Activated T-cell treated with anti-CD3 and anti-CD28 coated beads for 24 hours (primary cell): ENCODE data around the gene ARF1.

ENCODE experiments used
- DNase-seq: peaks from one replicate; pipeline ENCODE4 v3.0.0-alpha.2; 2020; ENCODE audit warnings: low read depth

Gene ARF1

DNA sequence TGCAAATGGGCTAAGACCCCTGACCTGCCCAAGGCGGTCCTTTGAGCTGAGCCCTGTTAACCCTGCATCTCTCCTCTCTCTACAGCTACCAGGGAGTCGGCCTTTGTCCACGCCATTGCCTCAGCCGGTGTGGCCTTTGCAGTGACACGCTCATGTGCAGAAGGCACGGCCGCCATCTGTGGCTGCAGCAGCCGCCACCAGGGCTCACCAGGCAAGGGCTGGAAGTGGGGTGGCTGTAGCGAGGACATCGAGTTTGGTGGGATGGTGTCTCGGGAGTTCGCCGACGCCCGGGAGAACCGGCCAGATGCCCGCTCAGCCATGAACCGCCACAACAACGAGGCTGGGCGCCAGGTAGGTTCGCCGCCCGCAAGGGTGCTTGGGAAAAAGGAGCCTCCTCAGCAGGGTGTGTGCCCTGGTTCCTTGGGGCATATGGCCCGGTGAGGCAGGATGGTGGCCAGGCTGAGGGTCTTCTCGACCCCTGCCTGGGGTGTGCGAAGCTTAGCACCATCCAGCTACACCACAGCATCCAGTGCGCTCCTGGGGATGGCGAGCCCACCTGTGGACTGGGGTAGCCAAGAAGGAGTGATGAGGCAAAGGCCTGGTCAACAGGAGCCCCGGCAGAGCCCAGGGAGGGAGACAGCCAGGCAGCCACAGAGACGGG, 31.8 kb upstream of the ARF1 start:
- no peak for DNase-seq

DNA sequence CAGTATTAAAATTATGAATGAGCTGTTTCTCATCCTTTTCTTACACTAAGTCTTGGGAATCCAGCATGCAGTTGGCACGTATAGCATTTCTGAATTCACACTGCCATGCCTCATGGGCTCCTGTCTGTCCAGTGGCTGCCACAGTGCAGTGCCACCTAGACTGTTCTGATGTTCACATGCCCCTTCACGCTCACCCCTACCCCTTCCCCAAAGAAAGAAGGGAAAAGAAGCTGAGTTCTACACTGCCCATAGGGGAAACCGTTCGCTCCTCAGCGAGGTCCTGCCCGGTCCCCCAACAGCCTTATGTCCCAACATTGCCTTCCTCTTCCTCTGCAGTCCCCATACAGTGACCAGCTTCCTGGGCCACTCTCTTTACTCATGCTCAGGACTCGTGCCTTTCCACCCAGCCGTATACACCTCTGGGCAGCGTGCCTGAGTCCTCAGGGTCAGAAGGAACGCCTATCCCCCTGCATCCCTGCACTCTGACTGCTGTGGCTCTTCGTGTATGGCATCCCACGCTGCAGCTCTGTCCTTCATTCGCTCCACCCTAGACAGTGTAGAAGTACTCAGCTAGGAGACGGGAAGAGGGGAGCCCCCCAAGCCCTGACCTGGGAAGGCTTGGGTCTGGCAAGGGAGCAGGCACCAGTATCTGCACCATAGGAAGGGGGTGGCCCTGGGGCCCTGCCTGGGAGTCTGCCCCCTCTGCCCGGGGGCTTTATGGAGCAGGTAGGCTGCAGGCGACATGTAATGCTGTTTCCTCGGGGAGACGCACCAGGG, 24.1 kb upstream of the ARF1 start:
- no peak for DNase-seq

DNA sequence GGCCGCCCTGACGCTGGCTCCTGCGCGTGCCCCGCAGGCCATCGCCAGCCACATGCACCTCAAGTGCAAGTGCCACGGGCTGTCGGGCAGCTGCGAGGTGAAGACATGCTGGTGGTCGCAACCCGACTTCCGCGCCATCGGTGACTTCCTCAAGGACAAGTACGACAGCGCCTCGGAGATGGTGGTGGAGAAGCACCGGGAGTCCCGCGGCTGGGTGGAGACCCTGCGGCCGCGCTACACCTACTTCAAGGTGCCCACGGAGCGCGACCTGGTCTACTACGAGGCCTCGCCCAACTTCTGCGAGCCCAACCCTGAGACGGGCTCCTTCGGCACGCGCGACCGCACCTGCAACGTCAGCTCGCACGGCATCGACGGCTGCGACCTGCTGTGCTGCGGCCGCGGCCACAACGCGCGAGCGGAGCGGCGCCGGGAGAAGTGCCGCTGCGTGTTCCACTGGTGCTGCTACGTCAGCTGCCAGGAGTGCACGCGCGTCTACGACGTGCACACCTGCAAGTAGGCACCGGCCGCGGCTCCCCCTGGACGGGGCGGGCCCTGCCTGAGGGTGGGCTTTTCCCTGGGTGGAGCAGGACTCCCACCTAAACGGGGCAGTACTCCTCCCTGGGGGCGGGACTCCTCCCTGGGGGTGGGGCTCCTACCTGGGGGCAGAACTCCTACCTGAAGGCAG, 23.4 kb upstream of the ARF1 start:
- no peak for DNase-seq

DNA sequence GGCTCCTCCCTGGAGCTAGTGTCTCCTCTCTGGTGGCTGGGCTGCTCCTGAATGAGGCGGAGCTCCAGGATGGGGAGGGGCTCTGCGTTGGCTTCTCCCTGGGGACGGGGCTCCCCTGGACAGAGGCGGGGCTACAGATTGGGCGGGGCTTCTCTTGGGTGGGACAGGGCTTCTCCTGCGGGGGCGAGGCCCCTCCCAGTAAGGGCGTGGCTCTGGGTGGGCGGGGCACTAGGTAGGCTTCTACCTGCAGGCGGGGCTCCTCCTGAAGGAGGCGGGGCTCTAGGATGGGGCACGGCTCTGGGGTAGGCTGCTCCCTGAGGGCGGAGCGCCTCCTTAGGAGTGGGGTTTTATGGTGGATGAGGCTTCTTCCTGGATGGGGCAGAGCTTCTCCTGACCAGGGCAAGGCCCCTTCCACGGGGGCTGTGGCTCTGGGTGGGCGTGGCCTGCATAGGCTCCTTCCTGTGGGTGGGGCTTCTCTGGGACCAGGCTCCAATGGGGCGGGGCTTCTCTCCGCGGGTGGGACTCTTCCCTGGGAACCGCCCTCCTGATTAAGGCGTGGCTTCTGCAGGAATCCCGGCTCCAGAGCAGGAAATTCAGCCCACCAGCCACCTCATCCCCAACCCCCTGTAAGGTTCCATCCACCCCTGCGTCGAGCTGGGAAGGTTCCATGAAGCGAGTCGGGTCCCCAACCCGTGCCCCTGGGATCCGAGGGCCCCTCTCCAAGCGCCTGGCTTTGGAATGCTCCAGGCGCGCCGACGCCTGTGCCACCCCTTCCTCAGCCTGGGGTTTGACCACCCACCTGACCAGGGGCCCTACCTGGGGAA, 22.7 kb upstream of the ARF1 start:
- peak; percentile 42 for DNase-seq

DNA sequence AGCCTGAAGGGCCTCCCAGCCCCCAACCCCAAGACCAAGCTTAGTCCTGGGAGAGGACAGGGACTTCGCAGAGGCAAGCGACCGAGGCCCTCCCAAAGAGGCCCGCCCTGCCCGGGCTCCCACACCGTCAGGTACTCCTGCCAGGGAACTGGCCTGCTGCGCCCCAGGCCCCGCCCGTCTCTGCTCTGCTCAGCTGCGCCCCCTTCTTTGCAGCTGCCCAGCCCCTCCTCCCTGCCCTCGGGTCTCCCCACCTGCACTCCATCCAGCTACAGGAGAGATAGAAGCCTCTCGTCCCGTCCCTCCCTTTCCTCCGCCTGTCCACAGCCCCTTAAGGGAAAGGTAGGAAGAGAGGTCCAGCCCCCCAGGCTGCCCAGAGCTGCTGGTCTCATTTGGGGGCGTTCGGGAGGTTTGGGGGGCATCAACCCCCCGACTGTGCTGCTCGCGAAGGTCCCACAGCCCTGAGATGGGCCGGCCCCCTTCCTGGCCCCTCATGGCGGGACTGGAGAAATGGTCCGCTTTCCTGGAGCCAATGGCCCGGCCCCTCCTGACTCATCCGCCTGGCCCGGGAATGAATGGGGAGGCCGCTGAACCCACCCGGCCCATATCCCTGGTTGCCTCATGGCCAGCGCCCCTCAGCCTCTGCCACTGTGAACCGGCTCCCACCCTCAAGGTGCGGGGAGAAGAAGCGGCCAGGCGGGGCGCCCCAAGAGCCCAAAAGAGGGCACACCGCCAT, 21.9 kb upstream of the ARF1 start:
- no peak for DNase-seq

DNA sequence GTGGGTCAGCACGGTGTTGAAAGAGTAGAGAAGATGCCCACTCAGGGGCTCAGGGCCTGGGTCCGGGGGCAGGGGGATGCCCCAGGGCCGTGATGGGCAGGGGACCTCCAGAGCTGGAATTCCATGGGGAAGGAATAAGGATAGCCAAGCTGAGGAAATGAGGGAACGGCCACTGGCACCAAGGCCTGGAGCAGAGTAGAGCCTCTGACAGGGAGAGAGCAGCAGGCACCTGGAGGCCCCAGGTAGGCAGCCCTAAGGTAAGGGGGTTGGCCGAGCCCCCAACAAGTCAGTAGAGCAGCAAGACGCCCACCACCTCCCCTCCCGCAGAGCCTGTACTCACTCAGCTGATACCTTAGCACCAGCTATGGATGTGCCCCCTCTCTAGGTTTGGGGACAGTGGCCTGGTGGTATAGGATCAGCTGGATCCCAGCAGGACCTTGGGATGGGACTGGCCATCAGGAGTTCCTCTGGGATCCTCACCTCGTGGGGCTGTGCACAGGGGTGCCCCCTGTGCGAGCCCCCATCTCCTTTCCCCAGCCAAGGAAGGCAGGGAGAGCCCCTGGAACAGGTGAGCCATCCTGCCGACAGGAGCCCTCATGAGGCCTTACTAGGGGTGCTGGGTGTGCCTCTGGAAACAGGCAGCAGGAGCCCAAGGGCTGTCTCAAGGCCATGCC, 21.0 kb upstream of the ARF1 start:
- no peak for DNase-seq

DNA sequence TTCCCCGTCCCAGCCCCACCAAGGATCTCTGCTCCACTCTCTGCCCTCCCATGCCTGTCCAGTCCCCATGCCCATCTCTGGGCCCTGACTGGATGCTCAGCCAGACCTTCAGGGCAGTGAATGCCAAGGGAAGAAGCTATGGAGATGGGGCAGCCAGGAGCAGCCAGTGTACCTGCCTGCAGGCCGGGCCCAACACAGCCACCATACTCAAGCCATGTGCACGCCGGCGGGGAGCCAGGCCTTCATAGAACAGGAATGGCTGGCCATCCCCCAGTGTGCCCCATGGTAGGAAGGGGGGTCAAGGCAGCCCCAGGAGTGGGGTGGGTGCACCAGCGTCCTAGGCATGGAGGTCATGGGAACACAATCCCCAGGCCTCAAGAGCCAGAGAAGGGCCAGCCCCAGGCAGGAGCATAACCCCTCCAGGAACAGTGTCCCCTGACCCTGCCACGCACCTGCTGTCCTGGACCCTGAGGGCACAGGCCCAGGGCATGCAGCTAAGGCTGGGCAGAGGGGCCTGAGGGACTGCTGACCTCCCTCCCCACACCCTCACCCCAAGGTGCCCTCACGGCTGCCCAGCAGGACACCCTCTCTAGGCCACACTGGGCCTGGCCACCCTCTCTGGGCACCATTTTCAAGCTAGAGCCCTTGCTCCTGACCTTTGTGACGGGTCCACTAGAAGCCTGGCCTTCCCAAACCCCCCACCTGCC, 20.3 kb upstream of the ARF1 start:
- no peak for DNase-seq

DNA sequence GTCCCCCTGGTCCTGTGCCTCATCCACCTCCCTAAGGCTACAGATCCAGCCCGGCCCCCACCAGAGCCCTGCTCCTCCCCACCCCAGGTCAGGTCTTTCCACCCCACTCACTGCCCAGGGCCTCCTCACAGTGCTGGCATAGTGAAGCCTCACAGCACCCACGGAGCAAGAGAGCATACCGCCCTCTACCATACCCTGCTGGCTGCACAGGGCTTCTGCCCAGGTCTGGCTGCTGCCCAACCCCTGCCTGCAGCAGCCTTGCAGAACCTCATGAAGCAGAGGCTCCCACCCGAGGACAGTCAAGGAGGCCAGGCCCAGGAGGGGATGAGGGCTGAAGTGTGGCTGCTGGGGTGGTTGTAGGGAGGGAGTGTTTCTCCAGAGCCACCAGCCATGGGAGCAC, 19.7 kb upstream of the ARF1 start:
- no peak for DNase-seq

DNA sequence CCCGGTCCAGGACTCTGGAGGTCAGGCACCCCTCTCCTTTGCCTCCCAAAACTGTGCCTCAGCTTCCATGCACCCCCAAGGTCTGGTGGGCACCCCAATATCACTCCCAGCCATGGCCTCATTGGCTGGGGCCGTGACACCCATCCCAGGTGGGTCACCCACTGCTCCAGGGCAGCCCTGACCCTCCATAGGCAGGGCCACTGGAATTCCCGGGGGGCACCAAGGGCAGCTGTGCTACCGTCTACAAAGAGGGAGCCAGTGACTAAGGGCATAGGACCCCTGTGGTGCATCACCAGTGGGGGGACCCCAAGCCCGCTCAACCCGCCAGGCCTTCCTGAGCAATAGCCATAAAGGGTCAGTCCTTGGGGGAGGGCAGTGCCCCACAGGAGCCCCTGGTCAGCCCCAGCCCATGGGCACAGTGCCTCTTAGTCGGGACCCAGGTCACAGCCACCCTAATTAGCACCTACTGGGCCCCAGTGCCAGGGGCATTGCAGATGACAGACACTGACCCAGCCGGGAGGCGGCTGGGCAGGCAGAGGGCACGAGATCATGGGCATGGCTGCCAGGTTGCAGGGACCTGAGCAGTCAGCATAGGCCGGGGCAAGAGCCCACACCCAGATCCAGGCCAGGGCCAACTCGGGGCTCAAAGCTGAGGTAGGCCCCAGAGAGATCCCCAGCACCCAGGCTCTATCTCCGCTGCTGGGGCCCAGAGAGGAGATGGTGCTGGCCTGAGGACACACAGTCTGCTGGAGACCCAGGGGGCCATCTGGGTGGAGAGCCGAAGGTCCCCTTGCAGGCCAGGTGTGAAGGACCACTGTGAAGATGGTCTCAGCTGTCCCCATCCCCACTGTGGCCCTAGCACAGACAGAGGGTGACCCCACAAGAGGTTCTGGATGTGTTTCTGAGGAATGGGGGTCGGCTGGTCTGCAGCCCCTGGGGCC, 19.0 kb upstream of the ARF1 start:
- no peak for DNase-seq

DNA sequence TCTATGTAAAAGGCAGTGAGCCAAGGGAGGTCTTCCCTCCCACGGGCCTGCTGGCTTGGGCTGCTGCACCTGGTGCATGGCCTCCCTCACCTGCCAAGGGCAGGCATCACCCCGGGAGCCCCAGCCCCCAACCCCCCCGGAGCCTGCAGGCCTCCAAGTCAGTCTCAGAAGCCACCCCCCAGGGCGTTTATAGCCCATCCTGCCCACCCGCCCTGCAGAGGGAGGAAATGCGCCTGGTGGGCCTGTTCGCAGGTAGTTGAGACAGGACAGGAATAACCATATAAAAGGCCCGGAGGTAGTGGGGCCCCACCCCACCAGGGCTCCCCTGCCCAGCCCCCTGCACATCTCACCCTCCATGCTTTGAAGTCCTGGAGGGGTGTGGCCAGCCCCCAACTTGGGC, 18.2 kb upstream of the ARF1 start:
- no peak for DNase-seq

DNA sequence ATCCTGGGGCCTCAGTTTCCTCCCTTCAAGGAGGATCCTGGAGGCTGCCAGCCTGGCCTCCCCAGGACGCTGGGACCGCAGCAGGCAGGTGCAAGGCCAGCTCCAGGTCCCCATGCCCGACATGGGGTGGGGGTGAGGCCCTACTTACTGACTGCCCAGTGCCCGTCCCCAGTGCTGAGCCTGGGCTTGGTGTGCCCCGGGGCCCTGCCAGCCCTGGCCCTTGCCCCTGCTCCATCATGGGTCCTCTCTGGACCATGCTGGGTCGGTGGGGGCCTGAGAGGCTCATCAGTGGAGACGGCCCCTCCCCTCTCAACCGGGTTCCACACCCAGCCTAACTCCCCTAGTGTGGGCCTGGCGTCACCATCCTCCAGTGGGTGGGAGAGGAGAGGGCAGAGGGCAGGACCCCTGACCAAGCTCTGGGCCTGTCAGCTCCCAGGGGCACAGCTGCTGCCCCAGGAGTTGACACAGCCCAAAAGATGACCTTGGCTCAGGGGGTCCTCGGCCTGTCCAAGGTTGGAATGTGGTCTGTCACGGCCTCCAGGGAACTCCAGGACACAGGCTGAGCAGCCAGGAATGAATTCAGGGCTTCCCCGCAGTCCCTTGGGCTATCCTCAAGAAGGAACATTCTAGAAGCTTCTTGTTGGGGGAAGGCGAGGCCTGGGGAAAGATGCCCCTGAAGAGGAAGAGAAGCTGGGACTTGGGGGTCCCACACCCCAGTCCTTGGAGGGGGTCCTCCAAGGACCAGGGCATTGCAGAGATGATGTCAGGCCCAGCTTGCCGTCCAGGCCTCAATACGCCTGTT, 17.6 kb upstream of the ARF1 start:
- DNase-seq = no peak

DNA sequence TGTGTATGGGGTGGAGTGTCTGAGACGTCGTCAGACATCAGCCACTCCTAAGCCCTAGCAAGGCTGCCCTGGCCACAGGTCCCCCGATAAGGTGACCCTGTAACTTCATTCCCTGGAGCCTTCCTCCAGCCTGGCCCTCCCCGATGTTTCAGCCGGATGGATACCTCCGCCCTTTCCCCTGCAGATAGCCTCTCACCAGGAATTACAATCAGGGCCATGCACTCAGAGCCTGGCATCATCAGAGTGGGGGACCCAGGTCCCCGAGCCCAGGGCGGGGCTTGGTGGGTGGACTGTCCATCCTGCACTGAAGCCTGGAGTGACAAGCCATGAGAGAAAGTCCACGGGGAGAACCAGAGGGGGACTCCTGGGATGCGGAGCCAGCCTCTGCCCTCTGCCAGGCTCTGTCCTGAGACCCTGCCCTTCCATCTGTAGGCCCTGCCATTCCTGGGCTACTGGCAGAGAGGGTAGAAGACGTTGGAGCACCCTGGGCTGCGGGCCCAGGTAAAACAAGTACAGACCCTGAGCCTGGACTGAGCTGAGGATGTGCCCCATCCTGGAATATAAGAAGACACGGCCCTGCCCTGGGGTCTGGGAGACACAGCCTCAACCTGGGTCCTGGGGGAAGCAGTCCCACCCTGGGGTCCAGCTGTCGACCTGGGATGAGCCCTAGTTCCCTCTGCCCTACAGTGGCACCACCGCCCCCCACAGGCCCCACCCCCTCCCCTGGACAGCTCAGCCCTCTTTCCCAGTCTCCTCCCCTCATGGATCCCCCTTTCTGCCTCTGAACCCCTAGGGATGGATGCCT, 16.8 kb upstream of the ARF1 start:
- DNase-seq = no peak

DNA sequence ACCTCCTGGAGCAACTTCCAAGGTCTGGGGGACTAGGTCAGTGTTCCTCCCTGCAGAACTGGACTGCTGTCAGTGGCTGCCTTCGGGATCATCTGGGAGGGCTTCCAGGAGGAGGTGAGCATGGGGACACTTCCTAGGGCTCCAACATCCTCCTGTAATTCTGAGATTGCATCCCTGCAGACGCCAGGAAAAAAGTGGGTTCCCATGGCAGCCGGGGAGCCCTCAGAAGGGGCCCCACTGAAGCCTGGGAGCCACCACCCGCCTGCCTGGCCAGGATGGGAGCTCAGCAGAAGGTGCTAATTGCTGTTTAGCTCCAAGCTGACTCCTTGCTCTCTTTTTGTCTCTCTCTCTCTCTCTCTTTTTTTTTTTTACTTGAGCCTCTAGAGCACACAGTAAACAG, 16.1 kb upstream of the ARF1 start:
- no peak for DNase-seq

DNA sequence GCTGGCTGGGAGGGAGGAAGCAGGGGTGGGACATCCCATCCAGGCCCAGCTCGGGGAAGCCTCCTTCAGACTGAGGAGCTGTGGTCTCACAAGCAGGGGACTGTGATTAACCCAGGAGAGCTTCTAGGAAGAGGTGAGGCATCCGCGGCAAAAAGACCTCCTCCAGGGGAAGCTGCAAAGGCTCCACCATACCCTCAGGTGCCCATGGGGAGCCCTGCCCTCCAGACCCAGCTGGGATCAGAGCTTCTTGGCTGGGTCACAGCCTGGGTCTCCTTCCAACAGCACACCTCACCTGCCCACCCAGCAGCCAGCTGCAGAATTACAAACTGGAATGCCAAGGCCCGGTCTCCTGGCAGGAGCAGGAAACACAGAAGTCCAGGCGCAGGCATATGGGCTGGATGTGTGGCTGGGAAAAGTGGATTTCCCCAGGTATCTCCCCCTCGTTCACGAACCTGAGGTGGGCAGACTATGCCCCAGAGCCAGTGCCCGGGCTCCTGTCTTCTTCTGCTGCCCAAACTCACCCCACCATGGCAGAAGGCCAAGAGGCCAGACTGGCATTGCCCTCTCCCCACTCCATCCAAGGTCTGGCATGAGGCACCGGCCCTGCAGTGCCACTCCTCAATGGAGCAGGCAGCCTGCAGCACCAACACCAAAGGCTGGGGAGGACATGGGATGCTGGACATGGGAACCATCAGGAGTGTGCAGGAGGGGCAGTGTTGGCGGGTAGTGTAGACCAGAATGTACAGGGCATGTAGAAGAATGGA, 15.4 kb upstream of the ARF1 start:
- DNase-seq = no peak

DNA sequence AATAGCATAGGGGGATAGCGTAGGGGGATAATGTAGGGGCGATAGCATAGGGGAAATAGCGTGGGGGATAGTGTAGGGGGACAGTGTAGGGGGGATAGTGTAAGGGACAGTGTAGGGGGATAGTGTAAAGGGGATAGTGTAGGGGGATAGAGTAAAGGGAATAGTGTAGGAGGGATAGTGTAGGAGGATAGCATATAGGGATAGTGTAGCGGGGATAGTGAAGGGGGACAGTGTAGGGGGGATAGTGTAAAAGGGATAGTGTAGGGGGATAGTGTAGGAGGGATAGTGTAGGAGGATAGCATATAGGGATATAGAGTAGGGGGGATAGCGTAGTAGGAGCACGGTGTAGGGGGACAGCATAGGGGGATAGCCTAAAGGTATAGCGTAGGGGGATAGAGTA, 14.1 kb upstream of the ARF1 start:
- DNase-seq = no peak

DNA sequence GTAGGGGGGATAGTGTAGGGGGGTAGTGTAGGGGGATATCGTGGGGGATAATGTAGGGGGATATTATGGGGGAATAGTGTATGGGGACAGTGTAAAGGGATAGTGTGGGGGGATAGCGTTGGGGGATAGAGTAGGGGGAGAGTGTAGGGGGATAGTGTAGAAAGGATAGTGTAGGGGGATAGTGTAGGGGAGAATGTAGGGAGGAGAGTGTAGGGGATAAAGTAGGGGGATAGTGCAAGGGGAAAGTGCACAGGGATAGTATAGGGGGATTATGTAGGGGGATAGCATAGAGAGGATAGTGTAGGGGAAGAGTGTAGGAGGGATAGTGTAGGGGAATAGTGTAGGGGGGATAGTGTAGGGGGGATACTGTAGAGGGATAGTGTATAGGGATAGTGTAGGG, 12.3 kb upstream of the ARF1 start:
- no peak for DNase-seq

DNA sequence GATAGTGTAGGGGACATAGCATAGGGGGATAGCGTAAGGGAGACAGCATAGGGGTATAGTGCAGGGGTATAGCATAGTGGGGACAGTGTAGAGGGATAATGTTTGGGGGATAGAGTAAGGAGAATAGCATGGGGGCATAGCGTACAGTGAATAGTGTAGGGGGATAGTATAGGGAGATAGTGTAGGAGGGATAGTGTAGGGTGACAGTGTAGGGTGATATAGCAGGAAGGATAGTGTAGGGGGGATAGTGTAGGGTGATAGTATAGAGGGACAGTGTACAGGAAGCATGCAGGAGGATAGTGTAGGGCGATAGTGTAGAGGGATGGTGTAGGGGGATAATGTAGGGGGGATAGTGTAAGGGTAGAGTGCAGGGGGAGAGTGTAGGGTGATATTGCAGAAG, 11.7 kb upstream of the ARF1 start:
- no peak for DNase-seq
